Head of caudate nucleus (tissue), 42 donors: ENCODE data around the gene GSG1L.

Experiments
- DNase-seq, 42 donors: peaks; one replicate each; pipeline versions ENCODE4 v3.0.0 to v3.0.0-alpha.2; 2020 to 2021; ENCODE audit warnings: mixed read lengths in 7 of 42
- intact Hi-C: fragments of 100-400 bp; cut with DNase I; formaldehyde crosslinking; loops from one replicate; pipeline ENCODE4 v1.15.0; 2022

Gene GSG1L

GRCh38 chr16:28069971-28070794 is 6.7 kb upstream of the GSG1L start:
- intact Hi-C loops: loop anchor here (5.0 kb wide), 1 partner anchor 433 kb away; no protein-coding TSS in a partner anchor
- DNase-seq: peak in 5 of 42 donors; percentile 29 to 47 (median 37)

- intact Hi-C loops: no loop called here
- DNase-seq: no peak
Observed at GRCh38 chr16:28068976-28069375, 5.5 kb upstream of the GSG1L start.

GRCh38 chr16:28067604-28068379 is 4.3 kb upstream of the GSG1L start:
- intact Hi-C loops: no loop called here
- DNase-seq: no peak

GRCh38 chr16:28064706-28065249 is 1.3 kb upstream of the GSG1L start:
- peak in 7 of 42 donors; percentile 18 to 54 (median 45) for DNase-seq
- intact Hi-C loops: no loop called here

GRCh38 chr16:28064150-28064549 is 636 bp upstream of the GSG1L start:
- peak in 2 of 42 donors; percentile 48 to 64 for DNase-seq
- intact Hi-C loops: no loop called here

GRCh38 chr16:28062847-28063521 is 530 bp downstream of the GSG1L start:
- DNase-seq: peak in 1 of 42 donors; percentile 48
- intact Hi-C loops: no loop called here

GRCh38 chr16:28062261-28062846 is 1.2 kb downstream of the GSG1L start:
- peak in 14 of 42 donors; percentile 24 to 67 (median 36) for DNase-seq
- intact Hi-C loops: no loop called here

- no peak for DNase-seq
- intact Hi-C loops: no loop called here
Observed at GRCh38 chr16:28061352-28062101, 2.0 kb downstream of the GSG1L start.

GRCh38 chr16:28059841-28060575 is 3.5 kb downstream of the GSG1L start:
- intact Hi-C loops: no loop called here
- peak in 1 of 42 donors; percentile 49 for DNase-seq

- DNase-seq: peak in 5 of 42 donors; percentile 32 to 54 (median 44)
- intact Hi-C loops: no loop called here
Observed at GRCh38 chr16:28058839-28059589, 4.5 kb downstream of the GSG1L start.

- peak in 1 of 42 donors; percentile 24 for DNase-seq
- intact Hi-C loops: no loop called here
Observed at GRCh38 chr16:28057949-28058348, 5.6 kb downstream of the GSG1L start.

GRCh38 chr16:28053461-28053860 is 10.1 kb downstream of the GSG1L start:
- intact Hi-C loops: no loop called here
- peak in 33 of 42 donors; percentile 18 to 87 (median 66) for DNase-seq

- intact Hi-C loops: no loop called here
- no peak for DNase-seq
Observed at GRCh38 chr16:28052274-28053128, 11.0 kb downstream of the GSG1L start.

- intact Hi-C loops: no loop called here
- DNase-seq: peak in 1 of 42 donors; percentile 26
Observed at GRCh38 chr16:28051486-28051885, 12.0 kb downstream of the GSG1L start.

- intact Hi-C loops: no loop called here
- peak in 1 of 42 donors; percentile 22 for DNase-seq
Observed at GRCh38 chr16:28042811-28043210, 20.7 kb downstream of the GSG1L start.

GRCh38 chr16:28041615-28042014 is 21.9 kb downstream of the GSG1L start:
- no peak for DNase-seq
- intact Hi-C loops: no loop called here
